Panc1 (cell line): ENCODE results near the gene TGDS. TPM values are rescaled to one million over a fixed set of nuclear protein-coding genes. Genes with fewer than 3 reads are reported as not detected.

Experiments
- ATAC-seq: fragments of 200-7000 bp; cut with Tn5 transposase; 2 replicates; pipeline ENCODE4 v1.9.1; 2020; ENCODE audit warnings: mild to moderate bottlenecking, moderate library complexity
- BruUV-seq: library from RNA; stranded (reverse); fragments of 400-500 nt; replicated peaks from 2 replicates; lab custom pipeline; 2021; lab: Mats Ljungman, UMichigan
- CTCF ChIA-PET: fragments of 300-600 bp; sonication (Branson Sonifier 250); formaldehyde crosslinking; loops from one replicate; lab custom pipeline; 2022; ENCODE audit warnings: antibody characterized with exemption; lab: Charles Lee
- POLR2A ChIA-PET: fragments of 300-600 bp; sonication (Branson Sonifier 250); formaldehyde crosslinking; loops from one replicate; lab custom pipeline; 2022; ENCODE audit warnings: antibody characterized with exemption; lab: Charles Lee
- DNase-seq: peaks from one replicate; pipeline ENCODE4 v3.0.0-alpha.2; 2010; ENCODE audit warnings: low read depth, low spot score
- H3K27ac ChIP-seq: 2 replicates; pipeline ENCODE4 v1.5.1; 2011; ENCODE audit warnings: mild to moderate bottlenecking, low read length, inconsistent platforms
- H3K27me3 ChIP-seq: fragments of 200-500 bp; sonication (Bioruptor generic); 2 replicates; pipeline ENCODE4 v1.6.0; 2014; ENCODE audit warnings: low read length, inconsistent platforms; ENCODE audit not compliant: control insufficient read depth, insufficient read depth
- H3K36me3 ChIP-seq: fragments of 200-500 bp; sonication (Bioruptor generic); 2 replicates; pipeline ENCODE4 v1.5.1; 2014; ENCODE audit warnings: inconsistent platforms, mild to moderate bottlenecking, low read length, moderate library complexity; ENCODE audit not compliant: control insufficient read depth, insufficient read depth
- H3K4me1 ChIP-seq: 2 replicates; pipeline ENCODE4 v1.5.1; 2011; ENCODE audit warnings: inconsistent platforms, mild to moderate bottlenecking, low read length, moderate library complexity; ENCODE audit not compliant: control insufficient read depth, insufficient read depth
- H3K4me3 ChIP-seq, 2 experiments: 2 replicates each; pipeline ENCODE4 v1.5.1; 2011 to 2012; ENCODE audit warnings: low read depth in 2 of 2, low read length in 2 of 2, mild to moderate bottlenecking in 2 of 2, inconsistent platforms in 1 of 2, moderate library complexity in 1 of 2
- H3K9me3 ChIP-seq: fragments of 200-500 bp; sonication (Bioruptor generic); 2 replicates; pipeline ENCODE4 v1.5.1; 2014; ENCODE audit warnings: low read depth, mild to moderate bottlenecking, inconsistent platforms, low read length, moderate library complexity; ENCODE audit not compliant: control insufficient read depth, insufficient read depth
- CTCF ChIP-seq: fragments of 450-650 bp; IDR thresholded peaks from 2 replicates; pipeline ENCODE4 v1.5.1; 2017; ENCODE audit warnings: mild to moderate bottlenecking
- POLR2AphosphoS5 ChIP-seq: IDR thresholded peaks from 2 replicates; pipeline ENCODE4 v1.6.1; 2012; ENCODE audit warnings: mild to moderate bottlenecking, low read depth, low read length, moderate library complexity
- REST ChIP-seq, 2 experiments: IDR thresholded peaks; 2 replicates each; pipeline ENCODE4 v1.6.1; 2011 to 2012; ENCODE audit warnings: low read depth in 2 of 2, control low read depth in 1 of 2, low read length in 1 of 2, mild to moderate bottlenecking in 1 of 2, moderate library complexity in 1 of 2; ENCODE audit not compliant: insufficient read depth in 1 of 2
- SIN3A ChIP-seq: IDR thresholded peaks from 2 replicates; pipeline ENCODE4 v1.6.1; 2012; ENCODE audit warnings: low read depth, mild to moderate bottlenecking, low read length, moderate library complexity, borderline replicate concordance; ENCODE audit not compliant: insufficient read depth
- TCF7L2 ChIP-seq: IDR thresholded peaks from 2 replicates; pipeline ENCODE4 v1.6.1; 2011; ENCODE audit warnings: mild to moderate bottlenecking, low read depth, low read length, inconsistent platforms
- in situ Hi-C: cut with HindIII; loops from 2 replicates; pipeline ENCODE4 v1.10.0; 2016; ENCODE audit warnings: low sequenced_read_pairs, low pct_unique_long_range_greater_than_20kb
- intact Hi-C: fragments of 100-400 bp; cut with micrococcal nuclease; formaldehyde crosslinking; loops from one replicate; pipeline ENCODE4 v1.10.0; 2022; ENCODE audit not compliant: unreplicated experiment
- total RNA-seq: library from RNA; stranded (reverse); gene quantifications from one replicate; pipeline ENCODE4 v1.2.1, GENCODE V29; 2021; ENCODE audit not compliant: unreplicated experiment

Gene TGDS
- total RNA-seq, 1 experiment from 2014 or later = 7.9 TPM

- ATAC-seq = no peak
- peaks cover 10% of the 10 kb centered on the region for H3K27me3 ChIP-seq
- no peak for TF ChIP-seq POLR2AphosphoS5
- no peak for TF ChIP-seq CTCF
- TF ChIP-seq REST (IDR thresholded peaks at IDR 0.05; ENCODE audit: insufficient read depth in 1 of 2, low read depth in 2 of 2, low read length in 1 of 2) = no peak
- TF ChIP-seq TCF7L2 = no peak
- no peak for TF ChIP-seq SIN3A
- H3K4me3 ChIP-seq = no peak overlapping the region
- no peaks in the 10 kb centered on the region for H3K9me3 ChIP-seq
- no peaks in the 10 kb centered on the region for H3K4me1 ChIP-seq
- in situ Hi-C loops = no loop called here
- H3K27ac ChIP-seq = no peak overlapping the region
- ChIA-PET CTCF (no interaction called here), POLR2A (no interaction called here)
- H3K36me3 ChIP-seq = no peaks in the 10 kb centered on the region
- BruUV-seq = no TSS peak
- DNase-seq = no peak
- intact Hi-C loops = no loop called here
These were observed 58.0 kb downstream of the TGDS start for GRCh38 chr13:94537740-94538630.

- Histone ChIP-seq H3K27ac (no peak overlapping the region), H3K4me1 (no peaks in the 10 kb centered on the region), H3K4me3 (no peak overlapping the region), H3K9me3 (no peaks in the 10 kb centered on the region), H3K27me3 (peaks cover 10% of the 10 kb centered on the region), H3K36me3 (no peaks in the 10 kb centered on the region)
- intact Hi-C loops = no loop called here
- DNase-seq (no peak), ATAC-seq (no peak)
- ChIA-PET POLR2A (no interaction called here), CTCF (no interaction called here)
- BruUV-seq = no TSS peak
- in situ Hi-C loops = no loop called here
- TF ChIP-seq POLR2AphosphoS5 = no peak
- no peak for TF ChIP-seq SIN3A
- no peak for TF ChIP-seq TCF7L2
- no peak for TF ChIP-seq REST (IDR thresholded peaks at IDR 0.05; ENCODE audit: insufficient read depth in 1 of 2, low read depth in 2 of 2, low read length in 1 of 2)
- TF ChIP-seq CTCF = no peak
These were observed 60.2 kb downstream of the TGDS start for GRCh38 chr13:94535775-94536174.
